DOHH2 (cell line): ENCODE data around the gene SV2C.

Source experiments
- H3F3A ChIP-seq: fragments of 200-600 bp; sonication (generic), shearing (Covaris generic); 2 replicates; pipeline ENCODE4 v1.6.0; 2016; ENCODE audit warnings: antibody characterized with exemption, mild to moderate bottlenecking; ENCODE audit not compliant: control insufficient read depth, insufficient read depth
- H3K27ac ChIP-seq: fragments of 200-600 bp; sonication (generic); 2 replicates; pipeline ENCODE4 v1.5.1; 2014; ENCODE audit warnings: low read depth, mild to moderate bottlenecking, low read length, moderate library complexity
- H3K27me3 ChIP-seq: fragments of 200-600 bp; sonication (generic); 2 replicates; pipeline ENCODE4 v1.6.1; 2014; ENCODE audit warnings: mild to moderate bottlenecking, low read length, mixed read lengths; ENCODE audit not compliant: control insufficient read depth
- H3K36me3 ChIP-seq: fragments of 200-600 bp; sonication (generic); 2 replicates; pipeline ENCODE4 v1.6.1; 2014; ENCODE audit warnings: mild to moderate bottlenecking, low read length, moderate library complexity, mixed read lengths; ENCODE audit not compliant: control insufficient read depth
- H3K4me1 ChIP-seq: fragments of 200-600 bp; sonication (generic); 2 replicates; pipeline ENCODE4 v1.6.1; 2014; ENCODE audit warnings: mild to moderate bottlenecking, low read length, mixed read lengths; ENCODE audit not compliant: control insufficient read depth
- H3K4me2 ChIP-seq: fragments of 200-600 bp; sonication (generic); 2 replicates; pipeline ENCODE4 v1.6.0; 2014; ENCODE audit warnings: mild to moderate bottlenecking, low read length, moderate library complexity
- H3K4me3 ChIP-seq: fragments of 200-600 bp; sonication (generic); 2 replicates; pipeline ENCODE4 v1.5.1; 2014; ENCODE audit warnings: mild to moderate bottlenecking, low read length, mixed read lengths
- H3K79me2 ChIP-seq: fragments of 200-600 bp; sonication (generic); 2 replicates; pipeline ENCODE4 v1.6.1; 2014; ENCODE audit warnings: mild to moderate bottlenecking, low read length, mixed read lengths; ENCODE audit not compliant: control insufficient read depth
- H3K9me2 ChIP-seq: fragments of 200-600 bp; sonication (generic); replicated peaks from 2 replicates; pipeline ENCODE4 v1.6.1; 2014; ENCODE audit warnings: mild to moderate bottlenecking, low read length, mixed read lengths; ENCODE audit not compliant: control insufficient read depth
- H3K9me3 ChIP-seq: fragments of 200-600 bp; sonication (generic); 2 replicates; pipeline ENCODE4 v1.6.1; 2014; ENCODE audit warnings: antibody characterized with exemption, low read length, mixed read lengths; ENCODE audit not compliant: control insufficient read depth, insufficient read depth
- H4K20me1 ChIP-seq: fragments of 200-600 bp; sonication (generic); 2 replicates; pipeline ENCODE4 v1.6.0; 2014; ENCODE audit warnings: low read depth, mild to moderate bottlenecking, antibody characterized with exemption, low read length, moderate library complexity; ENCODE audit not compliant: control insufficient read depth, insufficient read depth
- CTCF ChIP-seq: fragments of 200-600 bp; sonication (generic); IDR thresholded peaks from one replicate; pipeline ENCODE4 v1.5.1; 2014; ENCODE audit warnings: antibody characterized with exemption, mild to moderate bottlenecking, low read depth, low read length; ENCODE audit not compliant: poor library complexity, severe bottlenecking
- EZH2phosphoT487 ChIP-seq: fragments of 200-600 bp; sonication (generic); IDR thresholded peaks from 2 replicates; pipeline ENCODE4 v1.6.1; 2017; ENCODE audit warnings: borderline replicate concordance, mild to moderate bottlenecking, antibody characterized with exemption, low read length, moderate library complexity, mixed read lengths

Gene SV2C

DNA sequence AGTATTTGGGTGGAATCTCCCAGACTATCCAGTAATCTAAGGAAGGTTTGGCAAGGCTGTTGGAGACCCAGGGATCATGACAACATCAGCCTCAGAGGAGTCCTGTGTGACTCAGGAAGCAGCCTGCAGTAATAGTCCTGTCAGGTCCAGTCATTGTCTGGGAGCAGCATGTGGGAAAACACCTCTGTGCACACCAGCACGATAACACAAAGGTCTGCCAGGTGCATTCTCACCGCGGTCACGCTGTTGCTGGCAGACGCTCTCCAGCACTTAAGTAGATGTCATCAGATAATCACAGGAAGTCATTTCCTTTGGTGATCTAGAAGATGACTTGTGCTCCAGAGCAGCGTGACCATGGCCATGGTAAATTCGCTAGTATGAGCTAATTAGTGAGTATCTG, 220.7 kb downstream of the SV2C start:
- Histone ChIP-seq H3K27me3 (no peaks in the 10 kb centered on the region), H3K9me2 (no peaks in the 10 kb centered on the region), H3K27ac (no peak overlapping the region), H3K79me2 (no peaks in the 10 kb centered on the region), H3K9me3 (no peaks in the 10 kb centered on the region), H3K36me3 (no peaks in the 10 kb centered on the region), H3F3A (0 out of 2 replicates have a peak, but pooled peaks cover 2% of the 10 kb centered on the region), H3K4me3 (peak overlapping the region; percentile 41), H3K4me2 (peak overlapping the region; percentile 46), H3K4me1 (peaks cover 19% of the 10 kb centered on the region), H4K20me1 (no peaks in the 10 kb centered on the region)
- TF ChIP-seq EZH2phosphoT487 (no peak), CTCF (no peak)

GRCh38 chr5:76305269-76305668, 222.1 kb downstream of the SV2C start:
- no peak for TF ChIP-seq CTCF
- Histone ChIP-seq H3K4me2 (no peak overlapping the region), H3K36me3 (no peaks in the 10 kb centered on the region), H3K9me2 (no peaks in the 10 kb centered on the region), H3F3A (0 out of 2 replicates have a peak, but pooled peaks cover 2% of the 10 kb centered on the region), H3K79me2 (no peaks in the 10 kb centered on the region), H3K27me3 (no peaks in the 10 kb centered on the region), H3K27ac (no peak overlapping the region), H3K9me3 (no peaks in the 10 kb centered on the region), H4K20me1 (no peaks in the 10 kb centered on the region), H3K4me1 (peaks cover 19% of the 10 kb centered on the region), H3K4me3 (no peak overlapping the region)

- Histone ChIP-seq H3F3A (0 out of 2 replicates have a peak, but pooled peaks cover 2% of the 10 kb centered on the region), H3K4me3 (no peak overlapping the region), H3K27ac (no peak overlapping the region), H3K9me3 (no peaks in the 10 kb centered on the region), H3K4me1 (peaks cover 19% of the 10 kb centered on the region), H3K27me3 (no peaks in the 10 kb centered on the region), H3K9me2 (no peaks in the 10 kb centered on the region), H4K20me1 (no peaks in the 10 kb centered on the region), H3K4me2 (no peak overlapping the region), H3K36me3 (no peaks in the 10 kb centered on the region), H3K79me2 (no peaks in the 10 kb centered on the region)
- no peak for TF ChIP-seq CTCF
- TF ChIP-seq EZH2phosphoT487 = no peak
These were observed 222.6 kb downstream of the SV2C start for GRCh38 chr5:76305775-76306174.

GRCh38 chr5:76310208-76310607, 227.0 kb downstream of the SV2C start:
- Histone ChIP-seq H3F3A (no peaks in the 10 kb centered on the region), H3K4me1 (no peaks in the 10 kb centered on the region), H3K4me3 (no peak overlapping the region), H3K79me2 (no peaks in the 10 kb centered on the region), H3K36me3 (no peaks in the 10 kb centered on the region), H3K27ac (no peak overlapping the region), H3K4me2 (no peak overlapping the region), H3K9me3 (no peaks in the 10 kb centered on the region), H3K9me2 (no peaks in the 10 kb centered on the region), H3K27me3 (no peaks in the 10 kb centered on the region), H4K20me1 (no peaks in the 10 kb centered on the region)
- TF ChIP-seq EZH2phosphoT487 (no peak), CTCF (no peak)
